ENCODE results near the gene SAMD9. TPM values are rescaled to one million over a fixed set of nuclear protein-coding genes. Genes with fewer than 3 reads are reported as not detected.
"Not testable (repeated sequence)": the region's sequence is repeated elsewhere in the genome, so short reads cannot be mapped to it uniquely, and the experiment has no call there.

The SAMD9 gene
- total and polyA plus RNA-seq, 2 experiments from 2014 or later: 0.17 TPM; not detected in 1

DNA sequence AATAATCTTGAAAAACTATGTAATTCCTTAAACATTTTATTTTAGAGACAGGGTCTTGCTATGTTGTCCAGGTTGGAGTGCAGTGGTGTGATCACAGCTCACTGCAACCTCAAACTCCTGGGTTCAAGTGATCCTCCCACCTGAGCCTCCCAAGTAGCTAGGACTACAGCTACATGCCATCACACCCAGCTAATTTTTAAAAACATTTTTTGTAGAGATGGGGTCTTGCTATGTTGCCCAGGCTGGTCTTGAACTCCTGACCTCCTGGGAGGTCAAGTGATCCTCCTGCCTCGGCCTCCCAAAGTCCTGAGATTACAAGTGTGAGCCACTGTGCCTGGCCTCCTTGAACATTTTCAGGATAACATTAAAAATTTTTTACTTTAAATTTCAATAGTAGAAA is 61.2 kb downstream of the SAMD9 start:
- H3K79me2 ChIP-seq (replicated peaks; ENCODE audit: insufficient read depth); H3K27me3 ChIP-seq (ENCODE audit: insufficient read depth); H3K27ac Mint-ChIP-seq; H3K4me3 Mint-ChIP-seq; H2AFZ ChIP-seq; H3K27ac ChIP-seq (ENCODE audit: low read depth); H4K20me1 ChIP-seq (replicated peaks; ENCODE audit: insufficient read depth); H3K36me3 Mint-ChIP-seq (ENCODE audit: low read depth); H3K4me2 ChIP-seq; H3K36me3 ChIP-seq (ENCODE audit: insufficient read depth); H3K27me3 Mint-ChIP-seq (ENCODE audit: insufficient read depth, low read depth, poor library complexity); H3K4me3 ChIP-seq; ATAC-seq; H3K9me3 Mint-ChIP-seq; H3F3A ChIP-seq (replicated peaks; ENCODE audit: low read depth); DNase-seq (ENCODE audit: low spot score); H3K9me2 ChIP-seq (ENCODE audit: insufficient read depth); H3K4me1 Mint-ChIP-seq; H3K4me1 ChIP-seq (ENCODE audit: insufficient read depth): not testable (repeated sequence)

GRCh38 chr7:93055543-93056107 is 62.2 kb downstream of the SAMD9 start:
- Histone ChIP-seq H3F3A (replicated peaks; ENCODE audit: low read depth) (no peaks in the 10 kb centered on the region), H2AFZ (no peak overlapping the region)

DNA sequence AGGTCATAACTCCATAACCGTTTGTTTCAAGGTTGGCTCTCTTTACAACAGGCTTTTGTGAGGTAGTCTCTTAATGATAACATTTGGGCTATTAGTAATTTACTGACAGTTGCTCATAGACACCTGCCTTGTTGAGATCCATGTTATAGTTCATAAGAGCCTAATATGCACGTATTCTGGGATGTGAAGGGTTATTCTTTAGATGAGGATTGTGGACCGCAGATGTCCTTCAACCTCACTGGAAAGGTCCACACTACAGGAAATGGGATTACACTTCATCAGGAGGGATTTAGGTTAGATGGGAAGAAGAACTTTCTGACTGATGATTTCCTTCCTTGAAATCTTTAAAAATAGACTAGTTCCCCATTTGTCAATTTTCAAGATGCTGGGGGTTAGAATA is 62.8 kb downstream of the SAMD9 start:
- Histone ChIP-seq H3K9me2 (ENCODE audit: insufficient read depth) (no peaks in the 10 kb centered on the region), H3K4me1 (ENCODE audit: insufficient read depth) (no peaks in the 10 kb centered on the region), H3K27ac (ENCODE audit: low read depth) (no peak overlapping the region), H3K4me3 (no peak overlapping the region), H3K27me3 (ENCODE audit: insufficient read depth) (no peaks in the 10 kb centered on the region), H2AFZ (no peak overlapping the region), H3K4me2 (no peak overlapping the region), H3K79me2 (replicated peaks; ENCODE audit: insufficient read depth) (no peaks in the 10 kb centered on the region), H4K20me1 (replicated peaks; ENCODE audit: insufficient read depth) (no peaks in the 10 kb centered on the region), H3K36me3 (ENCODE audit: insufficient read depth) (no peaks in the 10 kb centered on the region), H3F3A (replicated peaks; ENCODE audit: low read depth) (no peaks in the 10 kb centered on the region)
- no peak overlapping the region for H3K27ac Mint-ChIP-seq
- no peaks in the 10 kb centered on the region for H3K36me3 Mint-ChIP-seq (ENCODE audit: low read depth)
- DNase-seq (ENCODE audit: low spot score) (no peak), ATAC-seq (no peak)
- no peak overlapping the region for H3K4me3 Mint-ChIP-seq
- peaks cover 2% of the 10 kb centered on the region for H3K27me3 Mint-ChIP-seq (ENCODE audit: insufficient read depth, low read depth, poor library complexity)
- no peaks in the 10 kb centered on the region for H3K9me3 Mint-ChIP-seq
- H3K4me1 Mint-ChIP-seq: no peaks in the 10 kb centered on the region
- TF ChIP-seq STAT1 (IDR thresholded peaks at IDR 0.05; ENCODE audit: unreplicated experiment) (no peak), POLR2AphosphoS5 (IDR thresholded peaks at IDR 0.05; ENCODE audit: low read depth) (no peak), ZNF114 (CRISPR knock-in tag; IDR thresholded peaks at IDR 0.05) (no peak), CTCF (conservative IDR thresholded peaks at IDR 0.05; ENCODE audit: low read depth in 2 of 2) (no peak), NANOG (IDR thresholded peaks at IDR 0.05; ENCODE audit: borderline replicate concordance) (no peak), EZH2phosphoT487 (IDR thresholded peaks at IDR 0.05; ENCODE audit: unreplicated experiment) (no peak), JUNB (IDR thresholded peaks at IDR 0.05; ENCODE audit: unreplicated experiment) (no peak), CREB1 (CRISPR knock-in tag; IDR thresholded peaks at IDR 0.05; ENCODE audit: low read depth) (no peak)
- TF ChIP-seq, protein P1, sequence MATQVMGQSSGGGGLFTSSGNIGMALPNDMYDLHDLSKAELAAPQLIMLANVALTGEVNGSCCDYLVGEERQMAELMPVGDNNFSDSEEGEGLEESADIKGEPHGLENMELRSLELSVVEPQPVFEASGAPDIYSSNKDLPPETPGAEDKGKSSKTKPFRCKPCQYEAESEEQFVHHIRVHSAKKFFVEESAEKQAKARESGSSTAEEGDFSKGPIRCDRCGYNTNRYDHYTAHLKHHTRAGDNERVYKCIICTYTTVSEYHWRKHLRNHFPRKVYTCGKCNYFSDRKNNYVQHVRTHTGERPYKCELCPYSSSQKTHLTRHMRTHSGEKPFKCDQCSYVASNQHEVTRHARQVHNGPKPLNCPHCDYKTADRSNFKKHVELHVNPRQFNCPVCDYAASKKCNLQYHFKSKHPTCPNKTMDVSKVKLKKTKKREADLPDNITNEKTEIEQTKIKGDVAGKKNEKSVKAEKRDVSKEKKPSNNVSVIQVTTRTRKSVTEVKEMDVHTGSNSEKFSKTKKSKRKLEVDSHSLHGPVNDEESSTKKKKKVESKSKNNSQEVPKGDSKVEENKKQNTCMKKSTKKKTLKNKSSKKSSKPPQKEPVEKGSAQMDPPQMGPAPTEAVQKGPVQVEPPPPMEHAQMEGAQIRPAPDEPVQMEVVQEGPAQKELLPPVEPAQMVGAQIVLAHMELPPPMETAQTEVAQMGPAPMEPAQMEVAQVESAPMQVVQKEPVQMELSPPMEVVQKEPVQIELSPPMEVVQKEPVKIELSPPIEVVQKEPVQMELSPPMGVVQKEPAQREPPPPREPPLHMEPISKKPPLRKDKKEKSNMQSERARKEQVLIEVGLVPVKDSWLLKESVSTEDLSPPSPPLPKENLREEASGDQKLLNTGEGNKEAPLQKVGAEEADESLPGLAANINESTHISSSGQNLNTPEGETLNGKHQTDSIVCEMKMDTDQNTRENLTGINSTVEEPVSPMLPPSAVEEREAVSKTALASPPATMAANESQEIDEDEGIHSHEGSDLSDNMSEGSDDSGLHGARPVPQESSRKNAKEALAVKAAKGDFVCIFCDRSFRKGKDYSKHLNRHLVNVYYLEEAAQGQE (IDR thresholded peaks at IDR 0.05; ENCODE audit: unreplicated experiment): no peak

More at GRCh38 chr7:93055543-93056107, 62.2 kb downstream of the SAMD9 start:
- no peak overlapping the region for H3K4me2 ChIP-seq
- H3K4me3 ChIP-seq: no peak overlapping the region
- ATAC-seq (peak; percentile 29; the same call in 2 of the 3 replicates), DNase-seq (ENCODE audit: low spot score) (peak; percentile 66)
- 0 out of 2 replicates have a peak, but pooled peaks have one; percentile 25 for TF ChIP-seq NANOG (IDR thresholded peaks at IDR 0.05; ENCODE audit: borderline replicate concordance)
- TF ChIP-seq ZNF114 (CRISPR knock-in tag; IDR thresholded peaks at IDR 0.05): no peak
- TF ChIP-seq POLR2AphosphoS5 (IDR thresholded peaks at IDR 0.05; ENCODE audit: low read depth): no peak
- peak; percentile 72 to 85 for TF ChIP-seq CTCF (conservative IDR thresholded peaks at IDR 0.05; ENCODE audit: low read depth in 2 of 2)
- no peak overlapping the region for H3K27ac ChIP-seq (ENCODE audit: low read depth)
- no peaks in the 10 kb centered on the region for H3K27me3 ChIP-seq (ENCODE audit: insufficient read depth)
- H3K27ac Mint-ChIP-seq: no peak overlapping the region
- H3K9me2 ChIP-seq (ENCODE audit: insufficient read depth): no peaks in the 10 kb centered on the region
- H3K36me3 Mint-ChIP-seq (ENCODE audit: low read depth): no peaks in the 10 kb centered on the region
- no peaks in the 10 kb centered on the region for H3K4me1 ChIP-seq (ENCODE audit: insufficient read depth)
- peaks cover 2% of the 10 kb centered on the region for H3K27me3 Mint-ChIP-seq (ENCODE audit: insufficient read depth, low read depth, poor library complexity)
- H3K4me1 Mint-ChIP-seq: no peaks in the 10 kb centered on the region
- no peaks in the 10 kb centered on the region for H4K20me1 ChIP-seq (replicated peaks; ENCODE audit: insufficient read depth)
- H3K79me2 ChIP-seq (replicated peaks; ENCODE audit: insufficient read depth): no peaks in the 10 kb centered on the region
- H3K4me3 Mint-ChIP-seq: no peak overlapping the region
- no peaks in the 10 kb centered on the region for H3K9me3 Mint-ChIP-seq
- no peaks in the 10 kb centered on the region for H3K36me3 ChIP-seq (ENCODE audit: insufficient read depth)
